Measurements from ENCODE around the gene ABHD16A. TPM values are rescaled to one million over a fixed set of nuclear protein-coding genes. Genes with fewer than 3 reads are reported as not detected.
A peak's percentile ranks its signal among the peaks of the same experiment; 100 is the strongest.

ABHD16A gene
- polyA plus RNA-seq, 4 donors, result 34.6 to 63.8 (median 50.3) TPM

- WGBS, 3 donors, result 86 to 88% (median 86%) methylated on average over 5 of the region's 5 CpGs
- FAIRE-seq, result no peak
- H3K36me3 ChIP-seq (ENCODE audit: control insufficient read depth in 3 of 3, insufficient read depth in 2 of 3, low read depth in 1 of 3, low read length in 3 of 3), result peaks cover 7 to 77% (median 8%) of the 10 kb centered on the region in 3 donors
Observed at GRCh38 chr6:31686483-31686882, 16.6 kb downstream of the ABHD16A start.

GRCh38 chr6:31683591-31683990 is 19.5 kb downstream of the ABHD16A start:
- peak in 1 of 2 donors; percentile 44 for DNase-seq
- Histone ChIP-seq H3K27me3 (ENCODE audit: control insufficient read depth in 3 of 3, insufficient read depth in 3 of 3, low read length in 3 of 3) (no peaks in the 10 kb centered on the region), H3K9me3 (ENCODE audit: control insufficient read depth in 2 of 2, insufficient read depth in 1 of 2, low read depth in 1 of 2, low read length in 1 of 2) (no peaks in the 10 kb centered on the region), H3K4me1 (ENCODE audit: control insufficient read depth in 3 of 3, insufficient read depth in 2 of 3, low read depth in 1 of 3, low read length in 2 of 3) (peaks cover 0 to 33% (median 4%) of the 10 kb centered on the region in 3 donors), H3K4me3 (ENCODE audit: low read depth in 1 of 3, low read length in 3 of 3) (peak overlapping the region in 2 of 3 donors; percentile 18 to 57), H3K36me3 (ENCODE audit: control insufficient read depth in 3 of 3, insufficient read depth in 2 of 3, low read depth in 1 of 3, low read length in 3 of 3) (peaks cover 3 to 49% (median 8%) of the 10 kb centered on the region in 3 donors), H3K27ac (ENCODE audit: low read depth in 1 of 3, low read length in 2 of 3) (peak overlapping the region; percentile 49 to 88 (median 72))
- no peak for FAIRE-seq
- WGBS, 3 donors, result 43 to 65% (median 60%) methylated on average over 13 of the region's 13 CpGs

More at GRCh38 chr6:31686483-31686882, 16.6 kb downstream of the ABHD16A start:
- no peaks in the 10 kb centered on the region for H3K27me3 ChIP-seq (ENCODE audit: control insufficient read depth in 3 of 3, insufficient read depth in 3 of 3, low read length in 3 of 3)
- no peak overlapping the region for H3K4me3 ChIP-seq (ENCODE audit: low read depth in 1 of 3, low read length in 3 of 3)
- no peak for DNase-seq
- peaks cover 0 to 36% (median 0%) of the 10 kb centered on the region in 3 donors for H3K4me1 ChIP-seq (ENCODE audit: control insufficient read depth in 3 of 3, insufficient read depth in 2 of 3, low read depth in 1 of 3, low read length in 2 of 3)
- H3K9me3 ChIP-seq (ENCODE audit: control insufficient read depth in 2 of 2, insufficient read depth in 1 of 2, low read depth in 1 of 2, low read length in 1 of 2), result no peaks in the 10 kb centered on the region
- no peak overlapping the region for H3K27ac ChIP-seq (ENCODE audit: low read depth in 1 of 3, low read length in 2 of 3)

GRCh38 chr6:31681135-31681671 is 21.9 kb downstream of the ABHD16A start:
- Histone ChIP-seq H3K9me3 (ENCODE audit: control insufficient read depth in 2 of 2, insufficient read depth in 1 of 2, low read depth in 1 of 2, low read length in 1 of 2) (no peaks in the 10 kb centered on the region), H3K4me1 (ENCODE audit: control insufficient read depth in 3 of 3, insufficient read depth in 2 of 3, low read depth in 1 of 3, low read length in 2 of 3) (peaks cover 0 to 33% (median 4%) of the 10 kb centered on the region in 3 donors), H3K4me3 (ENCODE audit: low read depth in 1 of 3, low read length in 3 of 3) (peak overlapping the region; percentile 38 to 57 (median 45)), H3K27me3 (ENCODE audit: control insufficient read depth in 3 of 3, insufficient read depth in 3 of 3, low read length in 3 of 3) (no peaks in the 10 kb centered on the region), H3K36me3 (ENCODE audit: control insufficient read depth in 3 of 3, insufficient read depth in 2 of 3, low read depth in 1 of 3, low read length in 3 of 3) (peaks cover 0 to 30% (median under 1%) of the 10 kb centered on the region in 3 donors), H3K27ac (ENCODE audit: low read depth in 1 of 3, low read length in 2 of 3) (peak overlapping the region; percentile 52 to 88 (median 77))
- WGBS, 3 donors, result 0 to 2% (median 1%) methylated on average over 20 to 40 of the region's 40 CpGs
- peak; percentile 42 to 75 for DNase-seq
- FAIRE-seq, result no peak

GRCh38 chr6:31680226-31681134 is 22.6 kb downstream of the ABHD16A start, which contains the start of gene LY6G5C:
TSS of gene LY6G5C (minus strand) at chr6:31681067. CDS start at chr6:31680373, 694 bp downstream.
- peaks cover 0 to 33% (median 4%) of the 10 kb centered on the region in 3 donors for H3K4me1 ChIP-seq (ENCODE audit: control insufficient read depth in 3 of 3, insufficient read depth in 2 of 3, low read depth in 1 of 3, low read length in 2 of 3)
- peak within 1 kb of the TSS; percentile 52 to 88 (median 77) for H3K27ac ChIP-seq (ENCODE audit: low read depth in 1 of 3, low read length in 2 of 3)
- H3K27me3 ChIP-seq (ENCODE audit: control insufficient read depth in 3 of 3, insufficient read depth in 3 of 3, low read length in 3 of 3), result no peaks in the 10 kb centered on the region
- DNase-seq (peak; percentile 83 to 89), FAIRE-seq (no peak)
- no peaks in the 10 kb centered on the region for H3K9me3 ChIP-seq (ENCODE audit: control insufficient read depth in 2 of 2, insufficient read depth in 1 of 2, low read depth in 1 of 2, low read length in 1 of 2)
- H3K4me3 ChIP-seq (ENCODE audit: low read depth in 1 of 3, low read length in 3 of 3), result peak within 1 kb of the TSS; percentile 38 to 57 (median 45)
- 13 to 17% (median 13%) methylated on average over 17 of the region's 17 CpGs for WGBS, 3 donors
- peaks cover 0 to 23% (median 0%) of the 10 kb centered on the region in 3 donors for H3K36me3 ChIP-seq (ENCODE audit: control insufficient read depth in 3 of 3, insufficient read depth in 2 of 3, low read depth in 1 of 3, low read length in 3 of 3)

GRCh38 chr6:31677955-31678354 is 25.2 kb downstream of the ABHD16A start:
- FAIRE-seq (no peak), DNase-seq (no peak)
- H3K27me3 ChIP-seq (ENCODE audit: control insufficient read depth in 3 of 3, insufficient read depth in 3 of 3, low read length in 3 of 3), result no peaks in the 10 kb centered on the region
- peaks cover 0 to 17% (median 0%) of the 10 kb centered on the region in 3 donors for H3K36me3 ChIP-seq (ENCODE audit: control insufficient read depth in 3 of 3, insufficient read depth in 2 of 3, low read depth in 1 of 3, low read length in 3 of 3)
- 74 to 81% (median 80%) methylated on average over 8 of the region's 8 CpGs for WGBS, 3 donors
- H3K4me1 ChIP-seq (ENCODE audit: control insufficient read depth in 3 of 3, insufficient read depth in 2 of 3, low read depth in 1 of 3, low read length in 2 of 3), result peaks cover 0 to 20% (median 4%) of the 10 kb centered on the region in 3 donors
- no peak overlapping the region for H3K4me3 ChIP-seq (ENCODE audit: low read depth in 1 of 3, low read length in 3 of 3)
- no peak overlapping the region for H3K27ac ChIP-seq (ENCODE audit: low read depth in 1 of 3, low read length in 2 of 3)
- H3K9me3 ChIP-seq (ENCODE audit: control insufficient read depth in 2 of 2, insufficient read depth in 1 of 2, low read depth in 1 of 2, low read length in 1 of 2), result no peaks in the 10 kb centered on the region

- H3K36me3 ChIP-seq (ENCODE audit: control insufficient read depth in 3 of 3, insufficient read depth in 2 of 3, low read depth in 1 of 3, low read length in 3 of 3), result peaks cover 2 to 27% (median 3%) of the 10 kb centered on the region in 3 donors
- 70 to 84% (median 79%) methylated on average over 6 of the region's 6 CpGs for WGBS, 3 donors
- no peaks in the 10 kb centered on the region for H3K27me3 ChIP-seq (ENCODE audit: control insufficient read depth in 3 of 3, insufficient read depth in 3 of 3, low read length in 3 of 3)
- FAIRE-seq (no peak), DNase-seq (no peak)
- no peak overlapping the region for H3K27ac ChIP-seq (ENCODE audit: low read depth in 1 of 3, low read length in 2 of 3)
- no peaks in the 10 kb centered on the region for H3K9me3 ChIP-seq (ENCODE audit: control insufficient read depth in 2 of 2, insufficient read depth in 1 of 2, low read depth in 1 of 2, low read length in 1 of 2)
- no peak overlapping the region for H3K4me3 ChIP-seq (ENCODE audit: low read depth in 1 of 3, low read length in 3 of 3)
- H3K4me1 ChIP-seq (ENCODE audit: control insufficient read depth in 3 of 3, insufficient read depth in 2 of 3, low read depth in 1 of 3, low read length in 2 of 3), result peaks cover 0 to 17% (median 4%) of the 10 kb centered on the region in 3 donors
Observed at GRCh38 chr6:31676904-31677303, 26.2 kb downstream of the ABHD16A start.

GRCh38 chr6:31676322-31676903 is 26.7 kb downstream of the ABHD16A start:
- DNase-seq (no peak), FAIRE-seq (no peak)
- Histone ChIP-seq H3K4me3 (ENCODE audit: low read depth in 1 of 3, low read length in 3 of 3) (no peak overlapping the region), H3K4me1 (ENCODE audit: control insufficient read depth in 3 of 3, insufficient read depth in 2 of 3, low read depth in 1 of 3, low read length in 2 of 3) (peaks cover 0 to 12% (median 4%) of the 10 kb centered on the region in 3 donors), H3K27ac (ENCODE audit: low read depth in 1 of 3, low read length in 2 of 3) (no peak overlapping the region), H3K27me3 (ENCODE audit: control insufficient read depth in 3 of 3, insufficient read depth in 3 of 3, low read length in 3 of 3) (no peaks in the 10 kb centered on the region), H3K36me3 (ENCODE audit: control insufficient read depth in 3 of 3, insufficient read depth in 2 of 3, low read depth in 1 of 3, low read length in 3 of 3) (peaks cover 6 to 32% (median 6%) of the 10 kb centered on the region in 3 donors), H3K9me3 (ENCODE audit: control insufficient read depth in 2 of 2, insufficient read depth in 1 of 2, low read depth in 1 of 2, low read length in 1 of 2) (no peaks in the 10 kb centered on the region)
- WGBS, 3 donors, result 83 to 88% (median 86%) methylated on average over 4 of the region's 4 CpGs

- 79 to 87% (median 85%) methylated on average over 8 of the region's 8 CpGs for WGBS, 3 donors
- no peaks in the 10 kb centered on the region for H3K9me3 ChIP-seq (ENCODE audit: control insufficient read depth in 2 of 2, insufficient read depth in 1 of 2, low read depth in 1 of 2, low read length in 1 of 2)
- peaks cover 0 to 11% (median 5%) of the 10 kb centered on the region in 3 donors for H3K4me1 ChIP-seq (ENCODE audit: control insufficient read depth in 3 of 3, insufficient read depth in 2 of 3, low read depth in 1 of 3, low read length in 2 of 3)
- no peak within 1 kb of the TSS for H3K4me3 ChIP-seq (ENCODE audit: low read depth in 1 of 3, low read length in 3 of 3)
- H3K36me3 ChIP-seq (ENCODE audit: control insufficient read depth in 3 of 3, insufficient read depth in 2 of 3, low read depth in 1 of 3, low read length in 3 of 3), result peaks cover 20 to 73% (median 21%) of the 10 kb centered on the region in 3 donors
- H3K27me3 ChIP-seq (ENCODE audit: control insufficient read depth in 3 of 3, insufficient read depth in 3 of 3, low read length in 3 of 3), result no peaks in the 10 kb centered on the region
- DNase-seq, result no peak
- no peak within 1 kb of the TSS for H3K27ac ChIP-seq (ENCODE audit: low read depth in 1 of 3, low read length in 2 of 3)
- FAIRE-seq, result no peak
Observed at GRCh38 chr6:31669676-31670075, 33.4 kb downstream of the ABHD16A start, which contains the start of gene LY6G5B. TSS of gene LY6G5B (plus strand) at chr6:31669976. CDS start at chr6:31670951, 975 bp downstream.

Data from small intestine (tissue), 7 donors.